GM18499 (cell line): ENCODE results near the gene PITHD1.
"Not testable (repeated sequence)": the region's sequence is repeated elsewhere in the genome, so short reads cannot be mapped to it uniquely, and the experiment has no call there.

Experiments
- ATAC-seq: cut with Tn5 transposase; IDR thresholded peaks from one replicate; pipeline ENCODE4 v1.9.1; 2021; ENCODE audit warnings: moderate number of reproducible peaks; ENCODE audit not compliant: insufficient read depth, unreplicated experiment

PITHD1 gene, protein sequence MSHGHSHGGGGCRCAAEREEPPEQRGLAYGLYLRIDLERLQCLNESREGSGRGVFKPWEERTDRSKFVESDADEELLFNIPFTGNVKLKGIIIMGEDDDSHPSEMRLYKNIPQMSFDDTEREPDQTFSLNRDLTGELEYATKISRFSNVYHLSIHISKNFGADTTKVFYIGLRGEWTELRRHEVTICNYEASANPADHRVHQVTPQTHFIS

DNA sequence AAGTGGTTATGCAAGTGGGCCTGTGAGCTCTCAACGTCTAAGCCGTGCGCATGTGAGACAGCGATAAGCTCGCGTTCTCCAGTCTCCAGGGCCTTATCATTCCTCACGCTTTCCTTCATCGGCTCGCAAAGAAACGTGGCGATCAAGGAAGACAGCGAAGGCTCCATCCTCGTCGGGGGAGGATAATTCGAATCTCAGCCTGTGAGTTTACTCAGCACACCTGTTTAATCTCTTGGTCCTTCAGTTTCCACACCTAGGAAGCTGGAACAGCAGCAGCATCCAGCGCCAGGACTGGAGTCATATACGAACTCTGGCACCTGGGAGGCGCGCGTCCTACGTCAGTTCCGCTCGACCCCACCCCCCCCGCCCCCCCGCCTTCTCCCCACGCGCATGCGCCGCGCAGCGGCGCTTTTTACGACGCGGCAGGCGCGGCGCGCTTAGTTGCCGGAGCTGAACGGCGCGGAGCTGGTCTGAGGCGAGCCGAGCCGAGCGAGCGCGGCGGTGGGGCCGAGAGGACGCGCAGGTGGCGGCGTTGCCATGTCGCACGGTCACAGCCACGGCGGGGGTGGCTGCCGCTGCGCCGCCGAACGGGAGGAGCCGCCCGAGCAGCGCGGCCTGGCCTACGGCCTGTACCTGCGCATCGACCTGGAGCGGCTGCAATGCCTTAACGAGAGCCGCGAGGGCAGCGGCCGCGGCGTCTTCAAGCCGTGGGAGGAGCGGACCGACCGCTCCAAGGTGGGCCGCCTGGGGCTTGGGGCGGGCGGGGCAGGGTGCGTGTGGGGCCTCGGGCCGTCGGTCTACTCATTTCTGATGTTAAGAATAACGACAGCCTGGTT is at the start of gene PITHD1:
TSS of gene PITHD1 (plus strand) at position 440 of the 836 bp plus-strand sequence. CDS start at position 538, 98 bp downstream.
- no peak for ATAC-seq

DNA sequence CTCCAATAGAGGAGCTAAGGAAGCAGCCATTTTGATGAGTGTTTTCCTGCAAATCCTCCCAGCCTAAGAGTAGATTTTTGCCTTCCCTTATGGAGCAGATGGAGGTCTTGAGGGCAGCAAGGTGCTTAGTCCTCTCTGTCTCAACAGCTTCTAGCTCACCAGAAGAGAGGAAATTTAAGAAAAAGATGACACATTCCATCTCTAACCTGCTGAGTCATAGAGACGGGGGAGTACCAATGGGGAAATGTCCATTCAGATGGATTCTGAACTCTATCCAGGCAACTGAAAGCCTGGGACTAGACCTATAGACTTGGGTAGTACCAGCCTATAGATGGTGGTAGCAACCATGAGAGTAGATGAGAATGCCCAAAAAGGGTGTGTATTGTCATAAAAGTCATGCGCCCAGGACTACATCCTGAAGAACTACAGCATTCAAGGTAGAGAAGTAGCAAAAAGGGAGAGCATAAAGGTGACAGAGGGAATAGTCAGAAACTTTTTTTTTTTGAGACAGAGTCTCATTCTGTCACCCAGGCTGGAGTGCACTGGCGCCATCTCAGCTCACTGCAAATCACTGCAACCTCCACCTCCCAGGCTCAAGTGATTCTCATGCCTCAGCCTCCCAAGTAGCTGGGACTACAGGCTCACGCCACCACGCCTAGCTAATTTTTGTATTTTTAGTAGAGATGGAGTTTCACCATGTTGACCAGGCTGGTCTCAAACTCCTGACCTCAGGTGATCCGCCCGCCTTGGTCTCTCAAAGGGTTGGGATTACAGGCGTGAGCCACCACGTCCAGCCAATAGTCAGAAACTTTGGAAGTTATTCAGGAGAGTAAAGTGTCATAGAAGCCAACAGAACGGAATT is 45.6 kb upstream of the PITHD1 start:
- no peak for ATAC-seq

DNA sequence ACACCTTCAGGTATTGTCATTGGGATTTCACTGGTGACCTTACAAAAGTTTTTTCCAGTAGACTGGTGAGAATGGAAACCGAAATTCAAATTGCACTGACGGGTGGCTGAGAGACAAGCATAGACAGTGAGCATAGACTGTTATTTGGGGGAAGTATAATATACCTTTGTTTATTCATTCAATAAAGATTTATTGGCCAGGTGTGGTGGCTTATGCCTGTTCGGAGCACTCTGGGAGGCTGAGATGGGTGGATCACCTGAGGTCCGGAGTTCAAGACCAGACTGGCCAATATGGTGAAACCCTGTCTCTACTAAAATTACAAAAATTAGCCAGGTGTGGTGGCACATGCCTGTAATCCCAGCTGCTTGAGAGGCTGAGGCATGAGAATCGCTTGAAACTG is 44.9 kb upstream of the PITHD1 start:
- not testable (repeated sequence) for ATAC-seq

DNA sequence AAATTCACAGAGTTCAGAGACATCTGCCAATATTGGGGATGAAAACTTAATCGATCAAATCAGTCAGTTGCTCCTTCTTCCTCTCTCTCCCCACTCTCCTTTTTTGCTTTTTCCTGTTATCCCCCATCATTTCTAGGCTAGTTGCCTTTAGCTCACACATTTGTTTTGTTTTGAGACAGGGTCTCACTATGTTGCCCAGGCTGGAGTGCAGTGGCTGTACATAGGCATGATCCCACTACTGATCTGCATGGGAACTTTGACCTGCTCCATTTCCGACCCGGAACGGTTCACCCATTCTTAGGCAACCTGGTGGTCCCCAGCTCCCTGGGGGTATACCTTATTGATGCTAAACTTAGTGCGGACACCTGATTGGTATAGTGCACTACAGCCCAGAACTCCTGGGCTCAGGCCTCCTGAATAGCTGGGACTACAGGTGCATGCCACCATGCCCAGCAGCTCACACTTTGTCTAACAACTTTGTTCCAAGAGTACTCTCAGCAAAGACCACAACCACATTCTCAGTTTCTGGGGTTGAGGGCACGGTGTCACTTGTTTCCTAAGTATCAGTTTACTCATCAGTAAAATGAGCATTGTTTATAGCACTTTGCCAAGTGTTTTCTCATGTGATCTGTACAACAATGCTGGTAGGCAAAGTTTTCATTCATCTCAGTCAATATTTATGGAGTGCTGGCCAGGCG is 41.6 kb upstream of the PITHD1 start:
- ATAC-seq: no peak

DNA sequence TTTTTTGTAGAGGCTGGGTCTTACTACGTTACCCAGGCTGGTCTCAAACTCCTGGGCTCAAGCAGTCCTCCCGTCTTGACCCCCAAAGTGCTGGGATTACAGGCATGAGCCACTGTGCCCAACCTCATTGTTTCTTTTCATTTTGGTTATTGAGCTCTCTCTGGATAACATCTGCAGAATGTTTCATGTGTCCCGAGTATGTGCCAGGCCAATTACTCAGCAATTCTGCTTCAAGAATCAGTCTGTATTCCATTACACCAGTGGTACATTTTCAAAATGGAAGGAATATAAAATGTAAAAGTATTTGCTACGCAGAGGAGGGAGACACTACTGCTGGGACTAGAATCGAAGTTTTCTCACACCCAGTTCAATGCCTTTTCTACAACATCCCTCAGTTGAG is 36.6 kb upstream of the PITHD1 start:
- ATAC-seq: no peak

DNA sequence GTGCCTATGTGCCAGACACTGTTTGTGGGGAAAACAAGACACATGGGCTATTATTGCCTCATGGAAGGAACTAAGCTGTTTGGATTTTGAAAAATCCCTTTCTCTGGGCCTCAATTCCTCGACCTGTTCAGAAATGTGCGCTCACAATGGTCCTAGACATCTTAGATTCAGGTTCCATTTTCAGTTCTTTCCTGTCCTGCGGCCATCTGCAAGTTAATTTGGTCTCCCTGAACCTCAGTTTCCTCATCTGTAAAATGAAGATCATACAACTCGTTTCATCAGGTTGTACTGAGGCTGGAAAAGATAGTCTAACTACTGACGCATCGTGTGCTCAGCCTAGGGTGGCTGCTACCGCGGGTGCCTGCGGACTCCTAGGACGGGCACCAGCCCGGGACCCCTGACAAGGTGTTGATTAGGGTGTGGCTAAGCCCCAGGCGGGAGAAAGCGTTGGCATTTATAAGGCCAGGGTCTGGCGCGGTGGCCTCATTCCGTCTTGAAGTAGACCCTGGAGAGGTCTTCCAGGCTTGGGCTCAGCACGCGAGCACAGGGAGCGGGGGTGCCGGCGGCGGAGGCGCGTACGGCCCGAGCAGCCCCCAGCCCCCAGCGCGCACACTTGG is 35.4 kb upstream of the PITHD1 start:
- no peak for ATAC-seq

DNA sequence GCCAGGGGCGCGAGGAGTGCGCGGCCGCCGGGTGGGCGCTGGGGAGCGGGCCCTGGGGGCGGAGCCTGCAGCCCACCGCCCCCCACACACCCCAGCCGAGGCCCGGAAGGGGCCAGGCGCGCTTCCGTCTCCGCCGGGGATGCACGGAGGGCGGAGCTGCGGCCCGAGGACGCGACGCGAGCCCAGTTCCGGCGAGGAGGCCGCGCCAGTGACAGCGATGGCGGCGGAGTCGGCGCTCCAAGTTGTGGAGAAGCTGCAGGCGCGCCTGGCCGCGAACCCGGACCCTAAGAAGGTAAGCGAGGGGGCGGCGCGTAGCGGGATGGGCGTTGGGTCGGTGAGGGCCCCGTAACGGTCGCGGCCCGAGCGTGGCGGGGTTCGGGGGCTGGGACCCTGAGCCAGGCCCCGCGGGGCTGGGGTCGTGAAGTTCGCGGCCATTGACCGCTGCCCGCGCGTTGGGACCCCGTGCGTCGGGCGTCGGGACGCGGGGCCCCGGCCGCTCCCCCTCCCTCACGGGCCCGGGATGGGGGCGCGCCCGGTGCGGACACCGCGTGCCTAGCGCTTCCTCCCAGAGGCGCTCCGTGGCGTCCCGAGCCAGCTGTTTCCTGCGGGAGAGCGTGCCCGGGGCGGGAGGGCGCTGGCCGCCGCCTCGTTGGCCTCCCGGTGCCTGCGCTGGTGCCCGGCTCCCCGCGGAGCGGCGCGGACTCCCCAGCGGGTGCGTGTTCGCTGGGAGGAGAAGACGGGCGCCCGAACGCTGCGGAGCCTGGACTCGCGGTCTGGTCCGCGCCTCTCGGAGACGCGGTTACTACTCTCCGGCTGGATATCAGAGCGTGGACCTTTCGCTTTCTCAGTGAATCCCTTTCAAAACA is 34.7 kb upstream of the PITHD1 start, which contains the start of gene ELOA:
TSS of gene ELOA (plus strand) at position 185 of the 866 bp plus-strand sequence. CDS start at position 218, 33 bp downstream.
- peak; percentile 52 for ATAC-seq

DNA sequence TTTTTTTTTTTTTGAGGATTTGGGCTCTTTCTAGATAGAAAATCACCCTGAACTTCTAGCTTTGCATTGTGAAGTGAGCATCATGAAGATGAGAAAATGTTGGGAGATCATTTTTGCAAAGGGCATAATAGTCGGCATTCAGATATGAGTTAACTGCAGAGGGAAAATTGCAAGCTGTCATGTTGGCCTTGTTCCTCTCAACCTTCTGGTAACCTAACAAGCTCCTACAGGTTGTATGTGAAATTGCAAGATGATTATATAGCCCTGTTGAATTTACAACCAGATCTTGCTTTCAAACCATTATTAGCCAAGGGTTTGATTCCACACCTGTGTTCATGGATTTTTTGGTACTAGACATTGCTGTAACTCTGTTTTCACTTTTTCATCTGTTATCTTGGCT is 32.7 kb upstream of the PITHD1 start:
- ATAC-seq: no peak

DNA sequence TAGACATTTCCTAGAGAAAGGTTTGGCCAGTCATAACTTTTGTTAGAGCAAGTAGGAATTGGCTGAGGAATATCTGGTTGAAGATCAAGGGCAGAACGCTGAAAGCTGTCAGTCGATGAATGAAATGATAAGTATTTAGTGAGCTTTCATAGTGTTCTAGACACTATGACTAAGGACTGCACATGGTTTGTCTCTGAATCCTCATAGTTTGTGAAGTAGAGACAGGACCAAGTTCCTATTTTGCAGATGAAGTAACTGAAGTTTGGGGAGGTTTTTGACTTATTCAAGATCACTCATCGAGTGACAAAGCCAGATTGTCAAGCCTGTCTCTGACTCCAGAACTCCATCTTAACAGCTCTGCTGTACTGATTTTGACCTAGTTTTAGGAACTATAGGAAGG is 30.2 kb upstream of the PITHD1 start:
- ATAC-seq: no peak

DNA sequence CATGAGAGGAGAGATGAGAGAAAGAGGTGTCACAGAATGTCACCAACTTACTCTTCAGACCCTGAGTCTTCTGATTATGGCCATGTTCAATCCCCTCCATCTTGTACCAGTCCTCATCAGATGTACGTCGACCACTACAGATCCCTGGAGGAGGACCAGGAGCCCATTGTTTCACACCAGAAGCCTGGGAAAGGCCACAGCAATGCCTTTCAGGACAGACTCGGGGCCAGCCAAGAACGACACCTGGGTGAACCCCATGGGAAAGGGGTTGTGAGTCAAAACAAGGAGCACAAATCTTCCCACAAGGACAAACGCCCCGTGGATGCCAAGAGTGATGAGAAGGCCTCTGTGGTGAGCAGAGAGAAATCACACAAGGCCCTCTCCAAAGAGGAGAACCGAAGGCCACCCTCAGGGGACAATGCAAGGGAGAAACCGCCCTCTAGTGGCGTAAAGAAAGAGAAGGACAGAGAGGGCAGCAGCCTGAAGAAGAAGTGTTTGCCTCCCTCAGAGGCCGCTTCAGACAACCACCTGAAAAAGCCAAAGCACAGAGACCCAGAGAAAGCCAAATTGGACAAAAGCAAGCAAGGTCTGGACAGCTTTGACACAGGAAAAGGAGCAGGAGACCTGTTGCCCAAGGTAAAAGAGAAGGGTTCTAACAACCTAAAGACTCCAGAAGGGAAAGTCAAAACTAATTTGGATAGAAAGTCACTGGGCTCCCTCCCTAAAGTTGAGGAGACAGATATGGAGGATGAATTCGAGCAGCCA is 27.0 kb upstream of the PITHD1 start:
- no peak for ATAC-seq

DNA sequence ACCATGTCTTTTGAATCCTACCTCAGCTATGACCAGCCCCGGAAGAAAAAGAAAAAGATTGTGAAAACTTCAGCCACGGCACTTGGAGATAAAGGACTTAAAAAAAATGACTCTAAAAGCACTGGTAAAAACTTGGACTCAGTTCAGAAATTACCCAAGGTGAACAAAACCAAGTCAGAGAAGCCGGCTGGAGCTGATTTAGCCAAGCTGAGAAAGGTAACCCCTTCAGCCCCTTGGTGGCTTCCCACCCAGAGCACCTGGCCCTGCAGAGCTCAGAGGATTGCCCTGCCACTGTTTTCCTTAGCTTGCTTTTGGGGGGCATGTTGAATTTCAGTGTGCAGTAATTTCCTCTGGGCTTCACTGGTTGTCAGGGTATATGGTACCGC is 26.4 kb upstream of the PITHD1 start:
- ATAC-seq: no peak

DNA sequence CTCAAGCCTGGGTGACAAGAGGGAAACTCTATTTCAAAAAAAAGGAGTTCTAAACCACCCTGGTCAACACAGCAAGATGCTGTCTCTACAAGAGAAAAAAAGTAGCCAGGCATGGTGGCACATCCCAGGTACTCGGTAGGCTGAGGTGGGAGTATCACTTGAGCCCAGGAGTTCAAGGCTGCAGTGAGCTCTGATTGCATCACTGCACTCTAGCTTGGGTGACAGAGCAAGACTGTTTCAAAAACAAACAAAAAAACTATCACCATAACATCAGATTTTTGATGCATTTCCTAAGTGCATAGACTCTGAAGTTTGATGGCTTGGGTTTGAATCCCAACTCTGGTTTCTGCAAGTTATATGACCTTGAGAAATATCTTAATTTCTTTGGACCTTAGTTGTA is 25.3 kb upstream of the PITHD1 start:
- no peak for ATAC-seq

DNA sequence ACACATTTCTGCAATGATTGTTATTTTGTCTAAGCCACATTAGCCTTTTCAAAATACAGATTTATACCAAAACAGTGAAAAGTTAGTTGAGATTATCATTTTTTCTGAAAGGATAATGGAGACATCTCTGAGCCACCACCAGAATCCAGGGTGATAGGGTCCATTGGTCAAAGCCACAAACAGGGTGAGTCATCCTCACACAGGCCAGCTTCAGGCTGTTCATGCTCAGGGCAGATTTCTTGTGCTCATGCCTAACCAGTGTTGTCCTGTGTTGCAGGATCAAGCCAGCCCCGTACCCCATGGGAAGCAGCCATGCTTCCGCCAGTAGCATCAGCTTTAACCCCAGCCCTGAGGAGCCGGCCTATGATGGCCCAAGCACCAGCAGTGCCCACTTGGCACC is 21.5 kb upstream of the PITHD1 start:
- ATAC-seq: no peak

DNA sequence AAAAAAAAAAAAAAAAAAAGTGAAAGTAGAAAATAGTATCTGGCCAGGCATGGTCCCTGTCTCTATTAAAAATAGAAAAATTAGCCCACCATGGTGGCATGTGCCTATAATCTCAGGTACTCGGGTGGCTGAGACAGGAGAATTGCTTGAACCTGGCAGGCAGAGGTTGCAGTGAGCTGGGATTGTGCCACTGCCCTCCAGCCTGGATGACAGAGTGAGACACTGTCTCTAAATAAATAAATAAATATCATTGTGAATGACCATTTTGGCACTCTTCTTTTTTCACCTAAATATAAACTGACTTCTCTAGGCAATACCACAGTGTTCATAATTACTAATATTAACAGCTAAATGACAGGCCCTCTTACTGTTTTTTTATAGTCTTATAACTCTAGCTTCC is 20.4 kb upstream of the PITHD1 start:
- ATAC-seq: no peak

DNA sequence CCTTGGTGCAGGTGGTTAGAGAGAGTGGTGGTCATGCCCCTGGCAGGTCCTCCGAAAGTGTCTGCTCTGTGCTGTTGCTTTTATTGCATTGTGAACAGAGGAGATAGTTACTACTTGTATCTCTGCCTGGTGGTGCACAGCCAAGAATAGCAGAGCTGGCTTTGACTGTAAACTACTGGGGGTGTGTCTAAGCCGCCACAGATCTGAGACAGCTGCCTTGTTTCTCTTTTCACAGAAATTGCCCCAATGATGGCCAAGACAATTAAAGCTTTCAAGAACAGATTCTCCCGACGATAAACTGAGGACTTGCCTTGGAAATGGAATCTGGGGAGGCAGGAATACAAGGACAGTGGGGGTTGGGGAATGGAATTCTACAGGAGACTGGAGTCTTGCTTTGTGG is 18.9 kb upstream of the PITHD1 start:
- ATAC-seq: no peak

DNA sequence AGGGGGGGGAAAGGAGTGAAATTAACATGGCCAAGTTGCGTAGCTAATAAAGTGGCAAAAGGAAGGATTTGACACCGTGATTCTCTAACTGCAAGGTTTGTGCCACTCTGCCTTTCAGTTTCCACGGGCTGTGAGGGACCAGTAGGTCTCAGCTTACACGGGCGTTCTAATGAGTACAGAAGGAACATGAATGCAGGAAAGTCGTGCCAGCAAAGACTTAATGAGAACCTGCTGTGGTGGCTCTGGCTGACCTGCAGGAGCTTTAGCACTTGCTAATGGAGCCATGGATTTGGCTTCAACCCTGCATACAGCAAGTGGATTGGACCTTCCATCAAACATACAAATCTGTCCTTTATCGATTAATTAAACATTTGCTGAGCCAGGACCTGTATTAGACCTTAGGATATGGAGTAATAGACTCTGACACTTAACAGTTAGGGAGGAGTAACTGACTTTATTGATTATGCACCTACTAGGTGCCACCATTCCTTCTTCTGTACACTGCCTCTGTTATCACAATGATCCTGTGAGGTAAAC is 15.1 kb upstream of the PITHD1 start:
- ATAC-seq: no peak

DNA sequence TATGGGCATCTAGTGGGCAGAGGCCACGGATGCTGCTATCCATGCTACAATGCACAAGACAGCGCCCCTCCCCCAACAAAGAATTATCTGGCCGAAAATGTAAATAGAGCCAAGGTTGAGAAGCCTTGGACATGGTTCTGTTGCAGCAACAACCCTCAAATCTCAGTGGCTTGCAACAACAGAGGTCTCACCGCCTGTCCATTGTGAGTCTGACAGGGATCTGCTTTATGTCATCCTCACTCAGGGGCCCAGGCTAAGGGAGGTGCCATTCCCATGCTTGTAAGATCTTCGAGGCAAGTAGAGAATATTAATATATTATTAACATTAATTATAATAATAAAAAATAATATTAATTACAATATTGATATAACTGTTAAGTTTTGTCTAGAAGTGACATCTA is 9.5 kb upstream of the PITHD1 start:
- ATAC-seq: no peak
